ENCODE measurements around the gene TEX264. TPM values are rescaled to one million over a fixed set of nuclear protein-coding genes. Genes with fewer than 3 reads are reported as not detected.

The TEX264 gene
- total RNA-seq, 1 donor from 2014 or later: 72.3 TPM

DNA sequence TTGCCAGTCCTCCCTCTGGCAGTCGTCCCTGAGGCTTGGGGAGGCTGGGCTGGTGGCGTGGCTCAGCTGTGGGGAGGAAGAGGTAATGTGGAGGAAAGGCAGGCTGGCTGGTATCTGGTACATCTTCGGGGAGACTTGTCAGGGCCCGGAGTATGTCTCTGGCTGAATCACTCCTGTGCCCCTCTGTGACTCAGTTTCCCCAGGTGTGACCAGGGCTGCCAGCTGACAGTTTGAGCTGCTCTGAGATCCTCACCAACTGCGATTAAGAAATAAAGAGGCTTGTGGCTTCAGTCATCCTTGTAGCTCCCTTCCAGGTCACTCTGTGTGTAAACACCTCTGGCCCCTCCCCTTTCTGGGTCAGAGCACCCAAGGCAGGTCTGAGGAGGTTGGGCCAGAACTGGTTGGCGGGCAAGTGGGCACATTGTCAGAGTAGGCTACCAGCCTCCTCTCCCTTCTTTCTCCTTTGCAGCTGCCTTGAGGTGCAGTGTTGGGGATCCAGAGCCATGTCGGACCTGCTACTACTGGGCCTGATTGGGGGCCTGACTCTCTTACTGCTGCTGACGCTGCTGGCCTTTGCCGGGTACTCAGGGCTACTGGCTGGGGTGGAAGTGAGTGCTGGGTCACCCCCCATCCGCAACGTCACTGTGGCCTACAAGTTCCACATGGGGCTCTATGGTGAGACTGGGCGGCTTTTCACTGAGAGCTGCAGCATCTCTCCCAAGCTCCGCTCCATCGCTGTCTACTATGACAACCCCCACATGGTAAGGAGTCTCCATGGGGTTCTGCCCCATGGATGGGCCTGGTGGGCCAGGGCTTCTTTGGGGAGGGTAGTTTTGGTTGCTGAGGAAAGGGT lies 3.0 kb downstream of the TEX264 start:
- intact Hi-C loops (cut with micrococcal nuclease): loop anchor here (5.0 kb wide), 1 partner anchor 1057 kb away; the partner anchor contains the start of gene MAPKAPK3

DNA sequence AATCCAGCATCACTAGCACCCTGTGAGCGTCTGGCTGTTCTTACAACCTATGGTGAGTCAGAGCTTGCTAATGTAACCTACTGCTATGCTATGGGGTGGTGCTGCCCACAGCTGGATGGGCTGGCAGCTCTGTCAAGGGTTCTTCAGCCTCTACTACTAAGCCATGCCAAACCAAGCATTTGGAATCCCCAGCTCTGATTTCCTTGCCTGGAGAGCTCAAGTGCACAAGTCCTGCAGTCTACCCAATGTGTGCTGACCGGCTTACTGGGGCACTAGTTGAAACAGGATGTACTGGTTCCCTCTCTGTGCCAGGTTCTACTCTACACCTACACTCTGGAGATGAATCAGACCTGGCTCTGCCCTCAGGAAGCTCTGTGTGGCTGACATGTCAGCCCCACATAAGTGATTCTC lies 4.2 kb downstream of the TEX264 start:
- intact Hi-C loops (cut with micrococcal nuclease): no loop called here

DNA sequence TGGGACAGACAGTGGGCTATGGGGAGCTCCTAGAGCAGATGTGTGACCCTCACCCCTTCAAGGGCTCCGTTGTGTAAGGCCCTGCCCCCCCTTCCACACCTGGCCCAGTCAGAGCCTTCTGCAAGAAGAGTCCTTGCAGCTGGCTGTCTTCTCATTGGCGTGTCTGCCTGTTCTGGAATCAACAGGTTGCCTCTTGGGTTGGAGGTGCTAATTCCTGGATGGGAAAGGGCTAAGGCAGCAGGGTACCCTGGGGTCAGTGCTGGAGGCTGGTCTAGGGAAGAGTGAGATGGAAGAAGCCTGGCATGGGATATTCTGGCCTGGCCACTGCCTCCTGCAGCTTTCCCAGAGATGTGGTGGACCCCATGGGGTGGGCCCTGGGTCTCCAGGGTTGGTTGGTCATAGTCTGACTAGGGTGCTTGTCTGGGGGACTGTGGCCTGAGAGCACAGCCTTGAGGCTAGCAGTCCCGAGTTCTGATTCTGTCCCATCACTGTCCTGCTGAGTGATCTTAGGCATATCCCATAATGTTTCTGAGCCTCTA lies 5.1 kb downstream of the TEX264 start:
- intact Hi-C loops (cut with micrococcal nuclease): no loop called here

DNA sequence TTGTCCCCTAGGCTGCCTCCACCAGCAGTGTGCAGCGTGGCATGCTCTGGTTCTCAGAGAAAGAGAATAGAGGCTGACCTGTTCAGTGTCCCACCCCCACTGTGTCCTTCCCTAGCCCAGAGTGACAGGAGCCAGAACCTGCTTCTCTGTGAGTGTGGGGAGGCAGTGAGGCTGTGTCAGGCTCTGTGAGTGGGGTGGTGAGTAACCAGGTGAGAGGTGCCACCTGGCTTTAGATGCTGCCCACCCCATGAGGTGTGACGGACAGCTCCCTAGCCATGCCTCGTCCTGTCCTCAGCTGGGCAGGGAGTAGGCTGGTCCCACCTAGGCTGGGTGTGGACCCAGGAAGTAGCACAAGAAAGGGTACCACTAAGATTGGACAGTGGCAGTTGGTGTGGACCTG lies 6.3 kb downstream of the TEX264 start:
- intact Hi-C loops (cut with micrococcal nuclease): no loop called here

GRCh38 chr3:51678186-51678585 lies 7.1 kb downstream of the TEX264 start:
- intact Hi-C loops (cut with micrococcal nuclease): no loop called here

GRCh38 chr3:51678641-51679040 lies 7.6 kb downstream of the TEX264 start:
- intact Hi-C loops (cut with micrococcal nuclease): no loop called here

DNA sequence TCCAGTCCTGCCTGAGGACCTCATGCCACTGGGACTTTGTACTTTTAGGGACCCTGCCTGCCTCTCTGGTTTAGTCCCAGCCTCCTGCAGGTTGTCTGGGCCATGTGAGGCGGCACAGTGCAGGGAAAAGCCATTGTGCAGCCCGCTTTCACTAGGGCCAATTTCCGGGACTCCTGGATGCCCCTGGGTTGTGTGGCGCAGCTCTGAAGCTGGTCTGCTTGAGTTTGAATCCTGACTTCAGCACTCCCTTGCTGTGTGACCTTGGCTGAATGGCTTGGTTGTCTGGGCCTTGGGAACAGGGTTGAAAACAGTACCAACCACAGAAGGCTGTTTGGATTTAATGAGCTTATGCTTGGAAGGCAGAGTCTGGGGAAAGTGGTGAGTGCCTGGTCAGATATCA lies 8.3 kb downstream of the TEX264 start:
- intact Hi-C loops (cut with micrococcal nuclease): no loop called here

DNA sequence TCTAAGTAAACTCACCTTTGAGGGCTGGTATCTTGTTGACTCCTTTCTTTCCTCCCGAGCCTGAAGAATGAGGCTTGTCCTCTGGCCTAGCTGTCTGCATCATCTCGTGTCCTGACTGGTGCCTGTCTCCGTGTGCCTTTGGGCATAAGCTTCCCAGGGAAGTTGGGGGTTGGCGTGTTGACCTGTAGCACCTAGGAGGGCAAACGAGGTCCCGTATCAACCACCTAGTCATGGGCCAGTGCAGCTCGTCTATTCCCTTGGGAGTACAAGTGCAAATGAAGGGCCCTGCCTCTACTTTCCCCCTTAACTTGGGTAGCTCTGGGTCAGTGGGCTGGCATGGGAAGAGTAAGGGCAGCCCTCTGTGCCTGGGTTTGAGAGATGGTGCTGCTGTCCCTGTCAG lies 8.7 kb downstream of the TEX264 start:
- intact Hi-C loops (cut with micrococcal nuclease): loop anchor here (10.0 kb wide), 1 partner anchor 265 kb away; the partner anchor contains the start of genes PARP3 and RRP9

DNA sequence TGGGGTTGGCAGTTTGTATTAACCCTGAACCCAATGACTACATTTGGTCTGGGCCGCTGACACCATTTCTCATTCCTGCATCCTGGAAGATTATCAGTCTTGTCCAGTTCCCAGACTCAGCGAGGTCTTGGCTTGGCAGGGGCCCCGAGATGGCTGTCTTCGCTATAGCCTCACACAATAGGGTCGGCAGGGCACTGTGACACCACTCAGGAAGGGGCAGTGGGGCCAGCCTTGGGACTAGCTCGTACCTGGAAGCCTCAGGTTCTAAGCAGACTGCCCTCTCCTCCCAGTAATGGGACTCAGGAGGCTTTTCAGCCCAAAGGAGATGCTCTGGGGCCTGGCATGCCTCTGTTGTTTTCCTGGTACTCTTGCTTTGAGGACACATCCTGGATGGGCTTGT lies 9.1 kb downstream of the TEX264 start:
- intact Hi-C loops (cut with micrococcal nuclease): loop anchor here (10.0 kb wide), 1 partner anchor 265 kb away; the partner anchor contains the start of genes PARP3 and RRP9

DNA sequence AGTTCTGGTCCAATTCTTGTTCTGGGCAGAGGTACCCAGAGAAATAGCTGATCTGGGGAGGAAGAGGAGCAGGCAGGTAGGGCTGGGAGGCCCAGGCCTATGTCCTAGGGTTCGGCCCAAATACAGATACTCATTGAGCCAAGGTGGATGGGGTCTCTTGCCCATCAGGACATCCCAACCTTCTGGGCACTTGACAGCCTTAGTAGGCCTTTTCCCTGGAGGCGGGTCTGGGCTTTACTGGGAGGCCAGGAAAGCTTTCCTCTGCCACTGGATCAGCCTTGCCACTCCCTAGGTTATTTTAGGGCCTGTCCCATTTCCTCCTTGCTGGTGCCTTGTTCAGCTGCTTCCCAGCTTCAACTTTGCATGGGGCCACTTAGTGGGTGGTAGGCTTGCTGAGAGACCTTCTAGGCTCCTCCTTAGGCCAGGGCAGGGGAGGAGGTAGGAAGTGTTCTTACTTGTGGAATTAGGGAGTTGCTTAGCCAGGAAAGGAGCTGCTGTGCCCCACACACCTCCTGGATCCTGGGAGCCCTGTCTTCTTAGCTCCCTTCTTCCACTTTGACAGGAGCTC lies 9.7 kb downstream of the TEX264 start:
- intact Hi-C loops (cut with micrococcal nuclease): loop anchor here (1.0 to 10.0 kb wide), 2 partner anchors 9 to 264 kb away; partner anchors contain the start of genes PARP3, RRP9 and TEX264

DNA sequence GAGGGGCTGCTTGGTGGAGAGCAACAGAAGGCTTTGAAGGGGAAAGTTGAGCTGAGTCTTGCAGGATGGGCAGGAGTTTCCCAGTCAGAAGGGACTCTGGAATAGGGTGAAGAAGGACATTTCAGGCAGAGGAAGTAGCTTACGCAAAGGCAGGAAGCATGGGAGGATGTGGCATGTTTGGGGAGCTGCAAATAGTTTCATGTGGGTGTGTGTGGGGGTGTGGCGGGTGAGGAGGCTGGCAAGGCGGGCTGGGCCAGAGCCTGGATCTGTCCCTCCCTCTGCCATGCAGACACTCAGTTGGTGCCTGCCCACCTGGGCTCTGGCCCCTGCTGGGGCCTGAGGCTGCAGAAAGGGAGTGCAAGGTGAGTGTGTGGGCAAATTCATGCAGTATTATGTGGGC lies 10.4 kb downstream of the TEX264 start:
- intact Hi-C loops (cut with micrococcal nuclease): loop anchor here (1.0 to 10.0 kb wide), 2 partner anchors 10 to 263 kb away; partner anchors contain the start of genes PARP3, RRP9 and TEX264

DNA sequence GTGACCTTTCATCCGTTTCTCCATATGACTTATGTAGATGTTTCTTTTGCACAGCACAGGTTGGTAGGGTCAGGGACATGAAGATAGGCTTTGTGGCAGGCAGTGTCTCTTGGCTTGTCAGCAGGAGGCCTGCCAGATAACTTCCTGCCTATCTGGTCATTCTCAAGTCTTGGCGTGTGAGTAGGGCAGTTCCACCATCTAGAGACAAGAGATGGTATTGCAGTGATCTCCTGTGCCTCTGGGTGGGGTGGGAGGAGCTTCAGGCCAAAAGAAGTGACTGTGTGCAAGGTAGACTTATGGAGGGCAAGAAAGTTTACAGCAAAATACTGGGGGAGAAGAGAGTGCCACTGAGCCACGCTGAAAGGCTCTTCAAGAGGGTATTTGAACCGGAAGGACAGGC lies 11.0 kb downstream of the TEX264 start:
- intact Hi-C loops (cut with micrococcal nuclease): loop anchor here (1.0 to 10.0 kb wide), 3 partner anchors 39 to 263 kb away; partner anchors contain the start of genes PARP3 and RRP9

- intact Hi-C loops (cut with micrococcal nuclease): loop anchor here (1.0 to 10.0 kb wide), 3 partner anchors 40 to 262 kb away; partner anchors contain the start of genes PARP3 and RRP9
Measured at GRCh38 chr3:51682526-51682925, 11.5 kb downstream of the TEX264 start.

DNA sequence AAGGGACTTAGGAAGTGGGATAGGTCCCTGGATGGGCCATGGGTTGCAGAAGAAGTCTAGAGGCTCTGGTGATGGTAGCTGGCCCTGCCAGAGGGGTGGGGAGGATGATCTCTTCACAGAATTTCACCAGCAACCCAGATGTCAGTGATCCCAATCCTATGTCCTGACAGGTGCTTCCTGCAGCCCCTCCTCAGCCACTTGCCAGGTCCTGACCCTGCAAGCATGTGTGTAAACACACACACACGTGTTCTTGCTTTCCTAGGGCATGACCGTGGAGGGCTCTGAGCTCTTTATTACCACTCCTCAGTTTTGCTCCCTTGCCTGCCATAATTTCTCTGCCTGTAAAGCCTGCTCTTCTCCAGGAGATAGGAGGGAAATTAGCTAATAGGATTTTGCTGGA lies 12.5 kb downstream of the TEX264 start:
- intact Hi-C loops (cut with micrococcal nuclease): loop anchor here (2.0 to 10.0 kb wide), 2 partner anchors 41 to 261 kb away; partner anchors contain the start of genes PARP3 and RRP9

DNA sequence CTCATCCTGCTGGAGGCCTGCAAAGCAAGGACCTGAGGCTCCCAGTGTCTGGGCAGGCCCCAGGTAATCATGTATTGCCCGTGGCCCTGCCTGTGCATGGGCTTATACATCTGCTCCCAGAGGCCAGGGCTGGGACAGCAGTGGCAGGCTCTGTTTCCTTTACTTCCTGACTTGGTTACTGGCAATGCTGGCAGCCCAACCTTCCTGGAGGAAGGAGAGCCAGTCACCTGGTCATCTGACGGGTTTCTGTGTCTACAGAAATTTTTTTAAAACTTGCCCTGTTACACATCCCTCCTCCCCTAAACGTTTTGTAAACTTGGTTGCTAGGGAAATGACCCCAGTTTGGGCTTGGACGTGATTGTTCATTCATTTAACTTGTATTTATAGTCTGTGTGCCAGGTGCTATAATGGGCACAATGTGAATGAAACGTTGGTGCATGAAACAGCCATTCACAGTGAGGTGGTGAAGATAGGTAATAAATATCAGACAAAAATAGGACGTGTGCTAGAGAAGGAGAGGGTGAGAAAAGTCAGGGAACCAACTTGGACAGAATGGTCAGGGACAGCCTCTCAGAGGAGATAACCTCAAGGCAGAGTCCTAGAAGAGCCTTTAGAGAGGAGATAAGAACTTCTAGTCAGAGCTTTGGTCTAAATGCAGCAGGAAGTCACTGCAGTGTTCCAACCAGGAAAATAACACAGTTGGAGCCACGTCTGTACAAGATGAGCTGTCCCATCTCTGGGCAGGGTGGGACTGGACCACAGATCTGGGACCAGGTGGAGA lies 14.1 kb downstream of the TEX264 start:
- intact Hi-C loops (cut with micrococcal nuclease): loop anchor here (10.0 kb wide), 1 partner anchor 260 kb away; the partner anchor contains the start of genes PARP3 and RRP9

- intact Hi-C loops (cut with micrococcal nuclease): loop anchor here (1.0 to 10.0 kb wide), 4 partner anchors 15 to 295 kb away; partner anchors contain the start of genes DCAF1, PARP3, RBM15B and RRP9
Measured at GRCh38 chr3:51686056-51686455, 15.0 kb downstream of the TEX264 start.

DNA sequence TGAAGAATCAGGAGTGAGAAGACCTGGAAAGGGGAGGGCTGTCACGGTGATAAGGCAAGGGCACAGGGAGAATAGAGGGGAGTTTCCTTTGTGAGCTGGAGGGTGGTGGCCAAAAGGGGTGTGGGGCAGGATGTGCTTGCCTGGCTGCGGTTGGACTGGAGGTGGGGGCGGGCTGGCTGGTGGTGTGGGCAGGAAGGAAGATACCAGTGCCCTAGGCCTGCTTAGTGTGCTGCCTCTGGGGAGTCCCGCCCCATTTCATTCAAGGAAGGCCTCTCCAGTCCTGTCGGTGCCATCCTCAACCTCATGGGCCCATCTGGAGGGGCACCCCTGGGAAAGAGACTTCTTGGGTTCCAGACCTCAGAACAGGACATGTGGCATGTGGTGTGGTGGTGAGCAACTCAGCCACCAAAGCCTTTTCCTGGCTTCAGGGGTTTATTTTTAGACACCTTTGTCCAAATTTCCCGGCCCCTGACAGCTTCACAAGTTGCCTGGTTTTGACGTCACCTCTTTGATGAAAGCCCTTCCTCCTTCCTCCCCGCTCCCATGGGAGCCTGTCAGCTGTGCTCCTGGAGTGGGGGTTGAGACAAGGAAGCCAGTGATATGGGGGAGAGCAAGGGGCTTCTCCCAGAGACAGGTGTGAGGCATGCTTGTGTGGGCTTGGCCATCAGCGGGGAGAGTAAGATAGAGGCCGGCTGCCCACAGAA lies 15.6 kb downstream of the TEX264 start:
- intact Hi-C loops (cut with micrococcal nuclease): loop anchor here (1.0 to 10.0 kb wide), 4 partner anchors 15 to 296 kb away; partner anchors contain the start of genes DCAF1, PARP3, RBM15B and RRP9

GRCh38 chr3:51687431-51688205 lies 16.6 kb downstream of the TEX264 start:
- intact Hi-C loops (cut with micrococcal nuclease): loop anchor here (2.0 to 10.0 kb wide), 2 partner anchors 257 to 297 kb away; partner anchors contain the start of genes PARP3, RBM15B and RRP9

- intact Hi-C loops (cut with micrococcal nuclease): loop anchor here (10.0 kb wide), 1 partner anchor 257 kb away; the partner anchor contains the start of genes PARP3 and RRP9
Measured at GRCh38 chr3:51688206-51688600, 17.2 kb downstream of the TEX264 start.
